Mesothelial cell of epicardium (in vitro differentiated cells): ENCODE data around the gene RAB3B. TPM values are rescaled to one million over a fixed set of nuclear protein-coding genes. Genes with fewer than 3 reads are reported as not detected.

Source experiments
- DNase-seq, 2 experiments: peaks; one replicate each; pipeline ENCODE4 v3.0.0; 2021; ENCODE audit warnings: low spot score in 2 of 2; ENCODE audit not compliant: unreplicated experiment in 2 of 2
- H3K27ac Mint-ChIP-seq: 2 replicates; pipeline ENCODE4 v1.8.0; 2021; ENCODE audit warnings: mixed read lengths
- H3K27me3 Mint-ChIP-seq: 2 replicates; pipeline ENCODE4 v1.8.0; 2021; ENCODE audit warnings: low read depth, mixed read lengths
- H3K36me3 Mint-ChIP-seq: 2 replicates; pipeline ENCODE4 v1.8.0; 2021; ENCODE audit warnings: mixed read lengths
- H3K4me1 Mint-ChIP-seq: 2 replicates; pipeline ENCODE4 v1.8.0; 2021; ENCODE audit warnings: mixed read lengths
- H3K4me3 Mint-ChIP-seq: 2 replicates; pipeline ENCODE4 v1.8.0; 2021; ENCODE audit warnings: mild to moderate bottlenecking, moderate library complexity, mixed read lengths
- H3K9me3 Mint-ChIP-seq: 2 replicates; pipeline ENCODE4 v1.8.0; 2021; ENCODE audit warnings: mixed read lengths
- total RNA-seq: library from RNA; stranded (reverse); gene quantifications from 3 replicates; pipeline ENCODE4 v1.2.1, GENCODE V29; 2021
- TF ChIP-seq, protein P1 (sequence below): fragments of 200-600 bp; sonication (generic); IDR thresholded peaks from one replicate; pipeline ENCODE4 v1.5.0; 2021; ENCODE audit warnings: antibody characterized with exemption; ENCODE audit not compliant: unreplicated experiment

The RAB3B gene
- total RNA-seq, 1 donor from 2014 or later: 3.8 TPM

DNA sequence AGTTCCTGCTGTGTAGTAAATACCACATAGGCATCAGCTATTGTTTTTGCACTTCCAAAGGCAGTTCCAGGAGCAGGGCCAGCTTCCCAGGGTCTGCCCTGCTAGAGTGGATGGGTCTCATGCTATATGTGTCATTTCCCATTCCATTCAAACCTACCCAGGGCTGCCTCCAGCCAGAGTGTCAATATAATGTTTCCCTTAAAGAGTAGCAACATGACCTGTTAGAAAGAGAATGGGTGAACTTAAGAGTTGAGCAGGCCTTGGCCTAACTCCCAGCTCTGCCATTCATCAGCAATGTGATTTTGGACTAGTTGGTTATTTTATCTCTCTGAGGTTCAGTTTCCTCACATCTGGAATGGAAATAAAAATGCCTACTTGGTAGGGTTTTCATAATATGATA lies 44.9 kb downstream of the RAB3B start:
- DNase-seq: no peak
- Mint-ChIP-seq H3K27me3 (no peaks in the 10 kb centered on the region), H3K36me3 (peaks cover 19% of the 10 kb centered on the region), H3K27ac (no peak overlapping the region), H3K9me3 (peaks cover 31% of the 10 kb centered on the region), H3K4me1 (no peaks in the 10 kb centered on the region), H3K4me3 (no peak overlapping the region)
- TF ChIP-seq, protein P1, sequence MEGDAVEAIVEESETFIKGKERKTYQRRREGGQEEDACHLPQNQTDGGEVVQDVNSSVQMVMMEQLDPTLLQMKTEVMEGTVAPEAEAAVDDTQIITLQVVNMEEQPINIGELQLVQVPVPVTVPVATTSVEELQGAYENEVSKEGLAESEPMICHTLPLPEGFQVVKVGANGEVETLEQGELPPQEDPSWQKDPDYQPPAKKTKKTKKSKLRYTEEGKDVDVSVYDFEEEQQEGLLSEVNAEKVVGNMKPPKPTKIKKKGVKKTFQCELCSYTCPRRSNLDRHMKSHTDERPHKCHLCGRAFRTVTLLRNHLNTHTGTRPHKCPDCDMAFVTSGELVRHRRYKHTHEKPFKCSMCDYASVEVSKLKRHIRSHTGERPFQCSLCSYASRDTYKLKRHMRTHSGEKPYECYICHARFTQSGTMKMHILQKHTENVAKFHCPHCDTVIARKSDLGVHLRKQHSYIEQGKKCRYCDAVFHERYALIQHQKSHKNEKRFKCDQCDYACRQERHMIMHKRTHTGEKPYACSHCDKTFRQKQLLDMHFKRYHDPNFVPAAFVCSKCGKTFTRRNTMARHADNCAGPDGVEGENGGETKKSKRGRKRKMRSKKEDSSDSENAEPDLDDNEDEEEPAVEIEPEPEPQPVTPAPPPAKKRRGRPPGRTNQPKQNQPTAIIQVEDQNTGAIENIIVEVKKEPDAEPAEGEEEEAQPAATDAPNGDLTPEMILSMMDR: no peak

DNA sequence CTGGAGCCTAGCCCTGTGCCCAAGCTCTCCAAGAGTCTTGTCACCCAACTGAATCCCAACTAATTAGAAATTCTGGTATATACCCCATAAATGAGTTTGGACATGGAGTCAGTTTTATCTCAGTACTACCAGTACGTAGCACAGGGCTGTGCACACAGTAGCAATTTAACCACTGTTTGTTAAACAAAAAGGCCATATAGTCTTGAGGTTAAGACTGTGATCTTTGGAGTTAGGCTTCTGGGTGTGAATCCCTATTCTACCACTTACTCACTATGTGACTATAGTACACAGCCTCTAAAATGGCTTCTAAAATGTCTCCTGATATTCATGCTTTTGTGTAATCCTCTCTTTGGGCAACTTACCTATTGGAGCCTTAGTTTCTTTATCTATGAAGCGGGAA lies 48.2 kb downstream of the RAB3B start:
- TF ChIP-seq, protein P1: no peak
- Mint-ChIP-seq H3K4me3 (no peak overlapping the region), H3K27ac (no peak overlapping the region), H3K9me3 (peaks cover 22% of the 10 kb centered on the region), H3K27me3 (no peaks in the 10 kb centered on the region), H3K4me1 (no peaks in the 10 kb centered on the region), H3K36me3 (peaks cover 17% of the 10 kb centered on the region)
- no peak for DNase-seq

DNA sequence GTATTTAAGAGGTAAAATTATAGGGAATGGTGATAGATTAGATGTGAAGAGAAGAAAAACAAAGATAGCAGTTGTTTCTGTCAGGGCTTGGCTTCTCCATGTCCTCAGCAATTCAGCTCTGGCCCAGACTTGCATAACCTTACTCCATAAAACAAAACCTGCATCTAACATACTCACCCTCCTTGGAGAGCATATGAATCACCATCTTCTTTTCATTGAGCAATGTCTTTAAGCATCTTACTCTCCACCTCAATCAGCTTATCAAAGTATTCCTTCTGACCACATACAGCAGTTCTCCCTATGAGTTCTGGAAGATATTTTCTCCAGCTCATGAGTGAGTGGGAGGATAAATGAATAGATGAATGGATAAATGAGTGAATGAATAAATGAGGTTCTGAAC lies 49.0 kb downstream of the RAB3B start:
- no peak overlapping the region for H3K4me3 Mint-ChIP-seq
- H3K27me3 Mint-ChIP-seq: no peaks in the 10 kb centered on the region
- peaks cover 22% of the 10 kb centered on the region for H3K9me3 Mint-ChIP-seq
- H3K36me3 Mint-ChIP-seq: peaks cover 17% of the 10 kb centered on the region
- H3K4me1 Mint-ChIP-seq: no peaks in the 10 kb centered on the region
- no peak overlapping the region for H3K27ac Mint-ChIP-seq
- no peak for DNase-seq
- TF ChIP-seq, protein P1: no peak

DNA sequence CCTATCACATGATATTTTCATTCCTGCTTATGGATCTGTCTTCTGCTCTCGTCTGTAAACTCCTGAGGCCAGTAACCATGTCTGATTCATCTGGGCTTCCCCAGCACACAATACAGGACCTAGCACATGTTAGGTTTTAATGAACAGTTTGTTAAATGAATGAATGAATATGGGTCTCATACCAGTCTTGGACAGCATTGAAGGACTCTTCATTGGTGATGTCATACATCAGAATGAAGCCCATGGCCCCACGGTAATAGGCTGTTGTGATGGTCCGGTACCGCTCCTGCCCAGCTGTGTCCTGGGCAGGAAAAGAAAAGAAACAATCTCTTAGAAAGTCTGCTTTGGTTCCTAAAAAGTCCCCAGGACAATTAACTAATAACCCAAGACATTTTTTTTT lies 53.4 kb downstream of the RAB3B start:
- no peak for DNase-seq
- H3K9me3 Mint-ChIP-seq: peaks cover 13% of the 10 kb centered on the region
- no peaks in the 10 kb centered on the region for H3K4me1 Mint-ChIP-seq
- H3K36me3 Mint-ChIP-seq: peaks cover 14% of the 10 kb centered on the region
- no peak overlapping the region for H3K4me3 Mint-ChIP-seq
- H3K27ac Mint-ChIP-seq: no peak overlapping the region
- H3K27me3 Mint-ChIP-seq: no peaks in the 10 kb centered on the region
- TF ChIP-seq, protein P1: no peak

DNA sequence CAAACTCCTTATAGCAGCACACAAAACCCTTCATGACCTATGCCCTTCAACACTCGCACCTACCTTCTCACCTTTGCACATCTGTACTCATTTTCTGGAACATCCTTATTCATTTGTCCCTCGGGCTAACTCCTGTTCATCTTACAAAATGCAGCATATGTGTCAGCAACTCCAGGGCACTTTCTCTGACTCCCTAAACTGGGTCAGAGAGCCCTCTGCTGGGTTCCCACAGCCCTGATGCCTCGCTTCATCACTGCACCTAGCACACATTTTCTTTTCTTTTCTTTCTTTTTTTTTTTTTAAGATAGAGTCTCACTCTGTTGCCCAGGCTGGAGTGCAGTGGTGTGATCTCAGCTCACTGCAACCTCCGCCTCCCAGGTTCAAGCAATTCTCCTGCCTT lies 54.0 kb downstream of the RAB3B start:
- DNase-seq: no peak
- TF ChIP-seq, protein P1: no peak
- H3K36me3 Mint-ChIP-seq: peaks cover 8% of the 10 kb centered on the region
- peaks cover 7% of the 10 kb centered on the region for H3K9me3 Mint-ChIP-seq
- no peak overlapping the region for H3K4me3 Mint-ChIP-seq
- H3K4me1 Mint-ChIP-seq: no peaks in the 10 kb centered on the region
- no peak overlapping the region for H3K27ac Mint-ChIP-seq
- H3K27me3 Mint-ChIP-seq: no peaks in the 10 kb centered on the region

DNA sequence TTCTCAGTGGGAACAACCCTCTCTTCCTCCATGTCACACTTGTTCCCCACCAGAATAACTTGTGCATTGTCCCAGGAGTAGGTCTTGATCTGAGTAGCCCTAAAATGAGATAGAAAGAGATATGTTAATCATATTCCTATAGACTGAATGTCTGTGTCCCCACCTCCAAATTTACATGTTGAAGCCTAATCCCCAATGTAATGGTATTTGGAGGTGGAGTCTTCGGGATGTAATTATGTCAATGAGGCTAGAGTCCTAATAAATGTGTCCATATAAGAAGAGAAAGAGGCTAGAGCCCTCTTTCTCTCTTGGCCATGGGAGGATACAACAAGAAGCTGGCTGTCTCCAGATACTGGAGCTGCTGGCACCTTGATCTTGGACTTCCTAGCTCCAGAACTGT lies 57.2 kb downstream of the RAB3B start:
- H3K4me3 Mint-ChIP-seq: no peak overlapping the region
- H3K27ac Mint-ChIP-seq: no peak overlapping the region
- DNase-seq: no peak
- H3K4me1 Mint-ChIP-seq: no peaks in the 10 kb centered on the region
- no peaks in the 10 kb centered on the region for H3K36me3 Mint-ChIP-seq
- H3K27me3 Mint-ChIP-seq: peaks cover 5% of the 10 kb centered on the region
- no peaks in the 10 kb centered on the region for H3K9me3 Mint-ChIP-seq
- TF ChIP-seq, protein P1: no peak
